ENCODE measurements around the gene ICAM4. TPM values are rescaled to one million over a fixed set of nuclear protein-coding genes. Genes with fewer than 3 reads are reported as not detected.
"Not testable (repeated sequence)": the region's sequence is repeated elsewhere in the genome, so short reads cannot be mapped to it uniquely, and the experiment has no call there.

ICAM4 gene
- total RNA-seq (under 1 TPM; 0.52 to 0.70 TPM), total RNA-seq (0 to 3.1 (median 0.46) reads per million in 172 experiments)
- 1.1 TPM for polyA plus RNA-seq (2013, experiment 1 of 2)
- 0.97 TPM for polyA plus RNA-seq (2013, experiment 2 of 2)

GRCh38 chr19:10286803-10287737 lies at the start of gene ICAM4:
Gene ICAM4, plus strand, starts transcription at chr19:10286955. Its CDS starts 58 bp downstream, at chr19:10287013.
- H3K27me3 ChIP-seq (ENCODE audit: control insufficient read depth in 1 of 2, insufficient read depth in 2 of 2, low read length in 2 of 2) = peaks cover 48 to 49% of the 10 kb centered on the region in 2 experiments
- H3K4me1 ChIP-seq (ENCODE audit: insufficient read depth, low read length) = peaks cover 64% of the 10 kb centered on the region
- ChIA-PET CTCF (interaction anchor here (1.1 to 4.4 kb wide), 4 partner anchors 16 to 102 kb away, joined by 6 to 21 read pairs (median 8); partner anchors contain the start of gene ICAM1), POLR2A (interaction anchor here (1.2 to 2.5 kb wide), 2 partner anchors 16 to 51 kb away, joined by 4 to 17 read pairs; partner anchors contain the start of gene ICAM1)
- no peak for TF ChIP-seq CTCF (IDR thresholded peaks at IDR 0.05)
- Mint-ChIP-seq H3K36me3 (ENCODE audit: low read depth) (peaks cover 27% of the 10 kb centered on the region), H3K27me3 (peaks cover 50% of the 10 kb centered on the region), H3K27ac (no peak within 1 kb of the TSS), H3K9me3 (no peaks in the 10 kb centered on the region), H3K4me3 (peak within 1 kb of the TSS; percentile 62), H3K4me1 (ENCODE audit: low read depth) (peaks cover 63% of the 10 kb centered on the region)
- intact Hi-C loops (cut with DNase I, micrococcal nuclease) = loop anchor here in 1 of 2 experiments (2.0 to 5.0 kb wide), 2 partner anchors 16 to 45 kb away; partner anchors contain the start of genes ICAM1 and RAVER1
- peak; percentile 22 for ATAC-seq (ENCODE audit: poor library complexity)
- peak in 5 of 14 experiments; percentile 17 to 58 (median 43) for DNase-seq
- H3K36me3 ChIP-seq (ENCODE audit: insufficient read depth, low read length) = peaks cover 31% of the 10 kb centered on the region
- peak within 1 kb of the TSS; percentile 32 for H3K4me3 ChIP-seq (ENCODE audit: low read length)
- peaks cover 0 to 38% of the 10 kb centered on the region in 2 experiments for H3K9me3 ChIP-seq (ENCODE audit: control insufficient read depth in 1 of 2, insufficient read depth in 1 of 2, low read length in 2 of 2)
- H3K27ac ChIP-seq (ENCODE audit: low read depth in 1 of 2, low read length in 2 of 2) = no peak within 1 kb of the TSS

GRCh38 chr19:10237702-10238101 lies 49.1 kb upstream of the ICAM4 start:
- no peaks in the 10 kb centered on the region for H3K9me3 ChIP-seq (ENCODE audit: control insufficient read depth in 1 of 2, insufficient read depth in 1 of 2, low read length in 2 of 2)
- H3K4me3 Mint-ChIP-seq = no peak overlapping the region
- no peaks in the 10 kb centered on the region for H3K36me3 Mint-ChIP-seq (ENCODE audit: low read depth)
- H3K27me3 ChIP-seq (ENCODE audit: control insufficient read depth in 1 of 2, insufficient read depth in 2 of 2, low read length in 2 of 2) = no peaks in the 10 kb centered on the region
- H3K27ac Mint-ChIP-seq = peak overlapping the region; percentile 56
- ATAC-seq (ENCODE audit: poor library complexity) = no peak
- intact Hi-C loops (cut with DNase I, micrococcal nuclease) = no loop called here
- no peak for TF ChIP-seq CTCF (IDR thresholded peaks at IDR 0.05)
- H3K4me3 ChIP-seq (ENCODE audit: low read length) = no peak overlapping the region
- DNase-seq = no peak
- peaks cover 29% of the 10 kb centered on the region for H3K4me1 ChIP-seq (ENCODE audit: insufficient read depth, low read length)
- H3K27me3 Mint-ChIP-seq = no peaks in the 10 kb centered on the region
- POLR2A ChIA-PET = no interaction called here
- peaks cover 18% of the 10 kb centered on the region for H3K4me1 Mint-ChIP-seq (ENCODE audit: low read depth)
- CTCF ChIA-PET = interaction anchor here (1.3 to 2.3 kb wide), 2 partner anchors 12 to 13 kb away, joined by 4 to 26 read pairs; no protein-coding TSS in a partner anchor
- no peaks in the 10 kb centered on the region for H3K9me3 Mint-ChIP-seq
- no peak overlapping the region for H3K27ac ChIP-seq (ENCODE audit: low read depth in 1 of 2, low read length in 2 of 2)
- H3K36me3 ChIP-seq (ENCODE audit: insufficient read depth, low read length) = no peaks in the 10 kb centered on the region

- Histone ChIP-seq H3K27ac (ENCODE audit: low read depth in 1 of 2, low read length in 2 of 2) (no peak overlapping the region), H3K36me3 (ENCODE audit: insufficient read depth, low read length) (no peaks in the 10 kb centered on the region), H3K4me3 (ENCODE audit: low read length) (no peak overlapping the region), H3K4me1 (ENCODE audit: insufficient read depth, low read length) (peaks cover 29% of the 10 kb centered on the region), H3K9me3 (ENCODE audit: control insufficient read depth in 1 of 2, insufficient read depth in 1 of 2, low read length in 2 of 2) (no peaks in the 10 kb centered on the region), H3K27me3 (ENCODE audit: control insufficient read depth in 1 of 2, insufficient read depth in 2 of 2, low read length in 2 of 2) (no peaks in the 10 kb centered on the region)
- no peak for DNase-seq
- ATAC-seq (ENCODE audit: poor library complexity) = no peak
- Mint-ChIP-seq H3K27me3 (no peaks in the 10 kb centered on the region), H3K4me3 (no peak overlapping the region), H3K9me3 (no peaks in the 10 kb centered on the region), H3K27ac (peak overlapping the region; percentile 56), H3K4me1 (ENCODE audit: low read depth) (peaks cover 18% of the 10 kb centered on the region), H3K36me3 (ENCODE audit: low read depth) (no peaks in the 10 kb centered on the region)
- TF ChIP-seq CTCF (IDR thresholded peaks at IDR 0.05) = no peak
- ChIA-PET POLR2A (no interaction called here), CTCF (interaction anchor here (1.3 kb wide), 1 partner anchor 12 kb away, joined by 4 read pairs; no protein-coding TSS in a partner anchor)
- intact Hi-C loops (cut with DNase I, micrococcal nuclease) = no loop called here
These were observed 48.5 kb upstream of the ICAM4 start for GRCh38 chr19:10238172-10238783.

- H3K27ac ChIP-seq (ENCODE audit: low read depth in 1 of 2, low read length in 2 of 2); ATAC-seq (ENCODE audit: poor library complexity); DNase-seq; H3K36me3 Mint-ChIP-seq (ENCODE audit: low read depth); H3K36me3 ChIP-seq (ENCODE audit: insufficient read depth, low read length); POLR2A ChIA-PET; H3K27me3 Mint-ChIP-seq; H3K9me3 Mint-ChIP-seq; H3K27me3 ChIP-seq (ENCODE audit: control insufficient read depth in 1 of 2, insufficient read depth in 2 of 2, low read length in 2 of 2); H3K4me3 ChIP-seq (ENCODE audit: low read length); CTCF ChIA-PET; H3K4me1 ChIP-seq (ENCODE audit: insufficient read depth, low read length); intact Hi-C loops (cut with DNase I, micrococcal nuclease); H3K4me1 Mint-ChIP-seq (ENCODE audit: low read depth); H3K27ac Mint-ChIP-seq; H3K9me3 ChIP-seq (ENCODE audit: control insufficient read depth in 1 of 2, insufficient read depth in 1 of 2, low read length in 2 of 2); H3K4me3 Mint-ChIP-seq: not testable (repeated sequence)
These were observed 44.8 kb upstream of the ICAM4 start for GRCh38 chr19:10241826-10242449.

Measured in CD4-positive, alpha-beta T cell (primary cell).